ENCODE results near the gene OSBP2. TPM values are rescaled to one million over a fixed set of nuclear protein-coding genes. Genes with fewer than 3 reads are reported as not detected.
A peak's percentile ranks its signal among the peaks of the same experiment; 100 is the strongest.

OSBP2 gene
- total RNA-seq, 1 donor from 2014 or later, result 1.4 TPM

GRCh38 chr22:30806391-30806861 lies 111.8 kb downstream of the OSBP2 start:
- no peak for DNase-seq (ENCODE audit: low spot score)

GRCh38 chr22:30809086-30809485 lies 114.4 kb downstream of the OSBP2 start:
- no peak for DNase-seq (ENCODE audit: low spot score)

- no peak for DNase-seq (ENCODE audit: low spot score)
These were observed 115.4 kb downstream of the OSBP2 start for GRCh38 chr22:30810105-30810504.

- DNase-seq (ENCODE audit: low spot score), result peak; percentile 75
These were observed 119.3 kb downstream of the OSBP2 start for GRCh38 chr22:30813936-30814335.

GRCh38 chr22:30816413-30816812 lies 121.7 kb downstream of the OSBP2 start:
- DNase-seq (ENCODE audit: low spot score), result peak; percentile 83

GRCh38 chr22:30821381-30821780 lies 126.7 kb downstream of the OSBP2 start:
- peak; percentile 51 for DNase-seq (ENCODE audit: low spot score)

GRCh38 chr22:30821863-30822215 lies 127.2 kb downstream of the OSBP2 start:
- DNase-seq (ENCODE audit: low spot score), result peak; percentile 69

- peak; percentile 74 for DNase-seq (ENCODE audit: low spot score)
These were observed 127.7 kb downstream of the OSBP2 start for GRCh38 chr22:30822216-30823014.

- peak; percentile 55 for DNase-seq (ENCODE audit: low spot score)
These were observed 128.3 kb downstream of the OSBP2 start for GRCh38 chr22:30823015-30823370.

GRCh38 chr22:30824096-30824495 lies 129.4 kb downstream of the OSBP2 start:
- peak; percentile 47 for DNase-seq (ENCODE audit: low spot score)

- peak; percentile 49 for DNase-seq (ENCODE audit: low spot score)
These were observed 130.0 kb downstream of the OSBP2 start for GRCh38 chr22:30824711-30825110.

- DNase-seq (ENCODE audit: low spot score), result peak; percentile 28
These were observed 131.2 kb downstream of the OSBP2 start for GRCh38 chr22:30825711-30826505.

GRCh38 chr22:30826670-30827355 lies 132.1 kb downstream of the OSBP2 start:
- DNase-seq (ENCODE audit: low spot score), result peak; percentile 69

GRCh38 chr22:30827646-30828045 lies 133.0 kb downstream of the OSBP2 start:
- peak; percentile 69 for DNase-seq (ENCODE audit: low spot score)

- peak; percentile 76 for DNase-seq (ENCODE audit: low spot score)
These were observed 133.8 kb downstream of the OSBP2 start for GRCh38 chr22:30828187-30829155.

GRCh38 chr22:30829901-30830550 lies 135.4 kb downstream of the OSBP2 start:
- peak; percentile 78 for DNase-seq (ENCODE audit: low spot score)

GRCh38 chr22:30830907-30831306 lies 136.2 kb downstream of the OSBP2 start:
- DNase-seq (ENCODE audit: low spot score), result peak; percentile 14

- DNase-seq (ENCODE audit: low spot score), result peak; percentile 53
These were observed 137.8 kb downstream of the OSBP2 start for GRCh38 chr22:30832407-30832987.

- no peak for DNase-seq (ENCODE audit: low spot score)
These were observed 138.6 kb downstream of the OSBP2 start for GRCh38 chr22:30833322-30833721.

- peak; percentile 26 for DNase-seq (ENCODE audit: low spot score)
These were observed 142.9 kb downstream of the OSBP2 start for GRCh38 chr22:30837531-30837930.
